Immature natural killer cell (primary cell): ENCODE data around the gene TTLL8. TPM values are rescaled to one million over a fixed set of nuclear protein-coding genes. Genes with fewer than 3 reads are reported as not detected.

Experiments
- DNase-seq, 3 donors: peaks; one replicate each; pipeline ENCODE4 v3.0.0; 2022; ENCODE audit warnings: mixed read lengths in 1 of 3
- H3K27ac Mint-ChIP-seq, 6 donors: one replicate each; pipeline ENCODE4 v1.8.0; 2020; ENCODE audit warnings: mixed read lengths in 6 of 6, mild to moderate bottlenecking in 5 of 6, inconsistent platforms in 4 of 6, moderate library complexity in 3 of 6
- H3K27me3 Mint-ChIP-seq, 3 donors: one replicate each; pipeline ENCODE4 v1.8.0; 2020 to 2021; ENCODE audit warnings: low read depth in 3 of 3, mild to moderate bottlenecking in 3 of 3, mixed read lengths in 3 of 3, moderate library complexity in 3 of 3, inconsistent platforms in 1 of 3
- H3K36me3 Mint-ChIP-seq, 3 donors: one replicate each; pipeline ENCODE4 v1.8.0; 2020; ENCODE audit warnings: mixed read lengths in 3 of 3, inconsistent platforms in 2 of 3, mild to moderate bottlenecking in 2 of 3
- H3K4me1 Mint-ChIP-seq, 2 donors: one replicate each; pipeline ENCODE4 v1.8.0; 2020; ENCODE audit warnings: inconsistent platforms in 2 of 2, mild to moderate bottlenecking in 2 of 2, mixed read lengths in 2 of 2, moderate library complexity in 1 of 2
- H3K4me3 Mint-ChIP-seq, 5 donors: one replicate each; pipeline ENCODE4 v1.8.0; 2020; ENCODE audit warnings: mild to moderate bottlenecking in 5 of 5, mixed read lengths in 5 of 5, inconsistent platforms in 3 of 5, moderate library complexity in 3 of 5
- H3K9me3 Mint-ChIP-seq, 6 donors: one replicate each; pipeline ENCODE4 v1.8.0; 2020; ENCODE audit warnings: mild to moderate bottlenecking in 6 of 6, mixed read lengths in 6 of 6, inconsistent platforms in 4 of 6, moderate library complexity in 3 of 6
- polyA plus RNA-seq, 3 donors: library from polyadenylated mRNA; unstranded; fragments of 300-500 nt; fragmentation: Illumina TruSeq; gene quantifications; one replicate each; pipeline ENCODE4 v1.2.3, GENCODE V29; 2021

Gene TTLL8
- polyA plus RNA-seq, 3 donors from 2014 or later: not detected

- H3K36me3 Mint-ChIP-seq: peaks cover 11 to 22% (median 21%) of the 10 kb centered on the region in 3 donors
- H3K27me3 Mint-ChIP-seq: peaks cover 4 to 5% (median 5%) of the 10 kb centered on the region in 3 donors
- peaks cover 0 to 3% (median 0%) of the 10 kb centered on the region in 6 donors for H3K9me3 Mint-ChIP-seq
- H3K4me3 Mint-ChIP-seq: no peak overlapping the region
- peaks cover 11 to 29% of the 10 kb centered on the region in 2 donors for H3K4me1 Mint-ChIP-seq
- DNase-seq: no peak
- H3K27ac Mint-ChIP-seq: peak overlapping the region in 2 of 6 donors; percentile 26 to 63
These were observed 20.1 kb upstream of the TTLL8 start for GRCh38 chr22:50078246-50078645.

DNA sequence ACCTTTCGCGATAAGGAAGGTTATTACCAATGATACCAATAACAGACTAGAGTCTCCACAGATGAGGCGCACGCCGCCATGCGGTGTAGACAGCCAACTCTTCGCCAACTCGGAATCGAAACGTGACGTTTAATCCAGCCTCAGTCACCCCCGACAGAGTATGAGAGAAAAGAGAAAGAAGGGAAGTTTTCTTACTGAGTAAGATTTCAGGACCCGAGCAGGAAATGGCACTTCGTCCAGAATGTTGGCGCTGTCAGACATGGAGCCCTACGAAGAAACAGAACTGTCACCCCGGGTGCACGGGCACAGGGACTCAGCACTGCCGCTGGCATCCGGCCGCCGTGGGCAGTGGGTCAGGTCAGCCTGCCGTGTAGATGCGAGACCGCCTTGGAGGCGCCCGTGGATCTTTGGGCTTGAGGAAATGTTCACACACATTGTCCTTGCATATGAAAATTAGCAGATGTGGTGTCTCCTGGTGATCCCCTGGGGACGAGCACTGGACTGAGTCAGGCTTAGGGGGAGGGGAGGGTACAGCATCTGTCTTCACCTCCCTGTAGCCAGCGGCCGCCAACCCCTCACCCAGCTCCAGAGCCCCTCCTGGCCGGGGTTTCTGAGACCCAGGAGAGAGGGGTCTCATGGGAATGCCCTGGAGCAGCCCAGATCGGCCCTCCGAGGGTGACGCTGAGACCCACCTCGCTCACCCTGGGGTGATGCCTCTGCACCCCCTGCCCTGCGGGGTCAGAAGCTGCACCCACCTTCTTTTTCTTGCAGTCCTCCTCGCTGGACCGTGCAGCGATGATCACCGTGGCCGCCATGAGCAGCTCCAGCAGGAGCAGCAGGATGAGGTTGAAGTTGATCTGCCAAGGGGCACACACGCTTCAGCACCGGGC lies 18.8 kb upstream of the TTLL8 start:
- peaks cover 0 to 3% (median 0%) of the 10 kb centered on the region in 6 donors for H3K9me3 Mint-ChIP-seq
- DNase-seq: no peak
- H3K4me1 Mint-ChIP-seq: peaks cover 1 to 21% of the 10 kb centered on the region in 2 donors
- H3K4me3 Mint-ChIP-seq: no peak overlapping the region
- peak overlapping the region in 1 of 6 donors; percentile 84 for H3K27ac Mint-ChIP-seq
- peaks cover 0 to 5% (median 2%) of the 10 kb centered on the region in 3 donors for H3K27me3 Mint-ChIP-seq
- peaks cover 11 to 21% (median 18%) of the 10 kb centered on the region in 3 donors for H3K36me3 Mint-ChIP-seq

DNA sequence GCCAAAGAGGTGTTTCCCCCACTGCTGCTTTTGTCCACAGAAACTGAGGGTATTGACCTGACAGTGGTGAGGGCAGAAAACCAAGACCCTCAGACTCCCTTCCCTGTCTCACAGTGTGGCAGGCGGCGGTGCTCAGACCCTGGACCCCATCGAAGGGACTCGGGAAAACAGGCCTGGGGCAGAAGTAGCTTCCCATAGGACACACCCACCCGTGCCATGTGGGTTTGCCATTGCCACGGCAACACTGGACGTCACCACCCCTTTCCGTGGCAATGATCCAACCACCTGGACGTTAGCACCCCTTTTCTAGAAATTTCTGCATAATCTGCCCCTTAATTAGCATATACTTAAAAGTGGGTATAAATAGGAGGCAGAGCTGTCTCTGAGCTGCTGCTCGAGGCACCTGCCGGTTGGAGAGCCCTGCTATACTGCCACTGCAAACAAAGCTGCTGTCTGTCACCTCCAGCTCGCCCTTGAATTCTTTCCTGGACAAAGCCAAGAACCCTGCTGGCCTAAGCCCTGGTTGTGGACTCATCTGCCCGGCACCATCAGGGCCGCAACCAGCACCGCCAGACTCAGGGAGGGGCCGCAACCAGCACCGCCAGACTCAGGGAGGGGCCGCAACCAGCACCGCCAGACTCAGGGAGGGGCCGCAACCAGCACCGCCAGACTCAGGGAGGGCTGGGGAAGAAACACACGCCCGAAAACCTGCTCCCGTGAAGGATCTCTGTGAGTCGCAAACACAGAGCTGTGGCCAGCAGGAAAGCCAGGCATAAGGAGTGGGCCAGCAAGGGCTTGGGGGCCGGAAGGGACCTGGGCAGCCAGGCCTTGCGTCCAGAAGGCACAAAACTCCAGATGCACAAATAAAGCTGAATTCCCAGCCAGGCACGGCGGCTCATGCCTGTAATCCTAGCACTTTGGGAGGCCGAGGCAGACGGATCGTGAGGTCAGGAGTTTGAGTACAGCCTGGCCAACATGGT lies 16.7 kb upstream of the TTLL8 start:
- peaks cover 0 to 5% (median 0%) of the 10 kb centered on the region in 3 donors for H3K27me3 Mint-ChIP-seq
- H3K4me1 Mint-ChIP-seq: peaks cover 0 to 17% of the 10 kb centered on the region in 2 donors
- H3K27ac Mint-ChIP-seq: no peak overlapping the region
- no peak for DNase-seq
- peaks cover 11 to 20% (median 17%) of the 10 kb centered on the region in 3 donors for H3K36me3 Mint-ChIP-seq
- peaks cover 0 to 3% (median 0%) of the 10 kb centered on the region in 6 donors for H3K9me3 Mint-ChIP-seq
- H3K4me3 Mint-ChIP-seq: no peak overlapping the region

- H3K9me3 Mint-ChIP-seq: peaks cover 0 to 3% (median 0%) of the 10 kb centered on the region in 6 donors
- peaks cover 0 to 11% of the 10 kb centered on the region in 2 donors for H3K4me1 Mint-ChIP-seq
- peaks cover 11 to 18% (median 12%) of the 10 kb centered on the region in 3 donors for H3K36me3 Mint-ChIP-seq
- H3K27ac Mint-ChIP-seq: no peak overlapping the region
- peaks cover 0 to 2% (median 0%) of the 10 kb centered on the region in 3 donors for H3K27me3 Mint-ChIP-seq
- no peak overlapping the region for H3K4me3 Mint-ChIP-seq
- DNase-seq: no peak
These were observed 16.0 kb upstream of the TTLL8 start for GRCh38 chr22:50074056-50074455.

DNA sequence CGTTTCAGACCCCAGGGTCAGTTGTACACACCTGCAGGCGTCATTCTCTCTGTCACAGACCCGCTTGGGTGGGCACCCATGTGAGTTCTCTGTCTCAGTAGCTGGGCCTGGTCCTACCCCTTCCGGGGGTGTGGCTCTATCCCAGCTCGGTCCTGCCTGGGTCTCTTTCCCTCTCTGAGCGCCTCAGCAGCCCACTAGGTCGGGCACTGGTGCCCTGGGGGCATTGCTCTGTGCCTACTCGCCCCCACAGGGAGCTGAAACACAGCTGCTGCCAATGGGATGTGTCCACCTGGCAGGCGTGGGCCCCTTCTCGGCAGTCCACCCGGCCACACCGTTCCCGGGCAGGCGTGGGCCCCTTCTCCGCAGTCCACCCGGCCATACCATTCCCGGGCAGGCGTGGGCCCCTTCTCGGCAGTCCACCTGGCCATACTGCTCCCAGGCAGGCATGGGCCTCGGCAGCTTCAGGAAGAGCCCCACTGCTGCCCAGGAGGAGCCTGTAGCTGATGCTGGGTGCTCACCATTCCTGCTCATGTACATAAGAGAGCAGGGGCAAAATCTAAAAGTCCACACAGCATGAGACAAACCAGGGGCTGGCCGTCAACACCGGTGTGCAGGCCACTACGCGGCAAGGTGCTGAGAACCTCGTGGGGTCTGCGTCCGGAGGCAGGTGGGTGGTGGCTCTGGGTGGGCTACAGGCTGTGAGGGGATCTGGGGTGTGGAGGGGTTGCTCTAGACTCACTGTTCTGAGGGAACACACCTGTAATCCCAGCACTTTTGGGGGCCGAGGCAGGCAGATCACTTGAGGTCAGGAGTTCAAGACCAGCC lies 14.8 kb upstream of the TTLL8 start:
- Mint-ChIP-seq H3K4me1 (peaks cover 0 to 11% of the 10 kb centered on the region in 2 donors), H3K36me3 (peaks cover 9 to 15% (median 11%) of the 10 kb centered on the region in 3 donors), H3K27me3 (peaks cover 0 to 1% (median 0%) of the 10 kb centered on the region in 3 donors), H3K9me3 (peaks cover 0 to 3% (median 0%) of the 10 kb centered on the region in 6 donors), H3K4me3 (no peak overlapping the region), H3K27ac (no peak overlapping the region)
- DNase-seq: no peak

- H3K36me3 Mint-ChIP-seq: peaks cover 9 to 20% (median 11%) of the 10 kb centered on the region in 3 donors
- no peak overlapping the region for H3K27ac Mint-ChIP-seq
- H3K4me3 Mint-ChIP-seq: no peak overlapping the region
- peaks cover 0 to 11% of the 10 kb centered on the region in 2 donors for H3K4me1 Mint-ChIP-seq
- H3K27me3 Mint-ChIP-seq: peaks cover 0 to 1% (median 0%) of the 10 kb centered on the region in 3 donors
- H3K9me3 Mint-ChIP-seq: peaks cover 0 to 3% (median 0%) of the 10 kb centered on the region in 6 donors
- no peak for DNase-seq
These were observed 14.1 kb upstream of the TTLL8 start for GRCh38 chr22:50072167-50072555.

DNA sequence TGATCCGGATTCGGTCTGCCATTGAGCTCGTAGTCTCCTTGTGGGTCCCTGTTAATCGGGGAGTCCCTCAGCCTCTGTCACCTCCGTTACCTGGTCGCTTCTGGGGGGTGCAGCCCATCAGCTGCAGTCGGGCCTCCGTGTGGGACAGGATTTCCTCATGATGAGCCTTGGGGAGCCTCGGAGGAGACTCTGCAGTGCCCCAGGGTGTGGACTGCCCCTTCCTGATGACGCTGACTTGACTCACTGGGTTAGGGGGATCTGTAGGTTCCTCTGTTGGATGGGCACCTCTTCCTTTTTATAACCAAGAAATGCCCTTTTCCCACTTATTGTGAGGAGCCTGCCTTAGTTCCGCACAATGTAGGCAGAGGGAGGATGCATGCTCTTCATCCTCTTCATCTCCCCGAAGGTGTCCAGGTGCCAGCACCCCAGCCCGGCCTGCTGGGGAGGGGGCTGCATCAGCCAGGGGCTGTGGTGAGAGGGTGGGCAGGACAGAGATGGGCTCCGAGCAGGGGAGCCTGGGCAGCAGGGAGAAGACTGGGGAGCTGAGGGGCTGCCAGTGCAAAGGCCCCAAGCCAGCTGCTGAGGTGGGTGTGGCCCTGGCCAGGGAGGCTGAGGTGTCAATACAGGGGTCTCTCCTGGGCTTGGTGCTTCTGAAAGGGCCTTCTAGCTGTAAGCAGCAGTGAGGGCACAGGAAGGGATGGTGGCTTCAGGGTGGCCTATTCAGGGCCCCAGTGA lies 13.5 kb upstream of the TTLL8 start:
- no peak for DNase-seq
- Mint-ChIP-seq H3K4me1 (peaks cover 2 to 10% of the 10 kb centered on the region in 2 donors), H3K27me3 (peaks cover 0 to 1% (median 0%) of the 10 kb centered on the region in 3 donors), H3K9me3 (peaks cover 0 to 3% (median 0%) of the 10 kb centered on the region in 6 donors), H3K27ac (no peak overlapping the region), H3K4me3 (no peak overlapping the region), H3K36me3 (peaks cover 8 to 22% (median 9%) of the 10 kb centered on the region in 3 donors)

- Mint-ChIP-seq H3K27ac (no peak overlapping the region), H3K9me3 (no peaks in the 10 kb centered on the region), H3K36me3 (peaks cover 1 to 17% (median 4%) of the 10 kb centered on the region in 3 donors), H3K4me1 (peaks cover 0 to 2% of the 10 kb centered on the region in 2 donors), H3K4me3 (no peak overlapping the region), H3K27me3 (peaks cover 0 to under 1% (median 0%) of the 10 kb centered on the region in 3 donors)
- no peak for DNase-seq
These were observed 12.3 kb upstream of the TTLL8 start for GRCh38 chr22:50070366-50070765.

GRCh38 chr22:50068096-50068495 lies 10.0 kb upstream of the TTLL8 start:
- H3K4me1 Mint-ChIP-seq: peaks cover 0 to 2% of the 10 kb centered on the region in 2 donors
- peaks cover 4 to 17% (median 4%) of the 10 kb centered on the region in 3 donors for H3K36me3 Mint-ChIP-seq
- DNase-seq: no peak
- H3K4me3 Mint-ChIP-seq: no peak overlapping the region
- peak overlapping the region in 1 of 6 donors; percentile 55 for H3K27ac Mint-ChIP-seq
- H3K27me3 Mint-ChIP-seq: peaks cover 0 to 1% (median 0%) of the 10 kb centered on the region in 3 donors
- H3K9me3 Mint-ChIP-seq: no peaks in the 10 kb centered on the region

- no peaks in the 10 kb centered on the region for H3K9me3 Mint-ChIP-seq
- H3K4me1 Mint-ChIP-seq: peaks cover 0 to 2% of the 10 kb centered on the region in 2 donors
- peaks cover 0 to 1% (median 0%) of the 10 kb centered on the region in 3 donors for H3K27me3 Mint-ChIP-seq
- peak overlapping the region in 2 of 6 donors; percentile 66 to 75 for H3K27ac Mint-ChIP-seq
- H3K4me3 Mint-ChIP-seq: no peak overlapping the region
- no peak for DNase-seq
- peaks cover 4 to 17% (median 4%) of the 10 kb centered on the region in 3 donors for H3K36me3 Mint-ChIP-seq
These were observed 9.1 kb upstream of the TTLL8 start for GRCh38 chr22:50067244-50067643.

GRCh38 chr22:50064453-50064852 lies 6.4 kb upstream of the TTLL8 start:
- DNase-seq: no peak
- H3K36me3 Mint-ChIP-seq: peaks cover 4 to 18% (median 4%) of the 10 kb centered on the region in 3 donors
- peaks cover 0 to 1% (median 0%) of the 10 kb centered on the region in 3 donors for H3K27me3 Mint-ChIP-seq
- no peak overlapping the region for H3K27ac Mint-ChIP-seq
- no peak overlapping the region for H3K4me3 Mint-ChIP-seq
- H3K4me1 Mint-ChIP-seq: peaks cover under 1 to 8% of the 10 kb centered on the region in 2 donors
- H3K9me3 Mint-ChIP-seq: no peaks in the 10 kb centered on the region
